ENCODE results near the gene PFN2.

DNA sequence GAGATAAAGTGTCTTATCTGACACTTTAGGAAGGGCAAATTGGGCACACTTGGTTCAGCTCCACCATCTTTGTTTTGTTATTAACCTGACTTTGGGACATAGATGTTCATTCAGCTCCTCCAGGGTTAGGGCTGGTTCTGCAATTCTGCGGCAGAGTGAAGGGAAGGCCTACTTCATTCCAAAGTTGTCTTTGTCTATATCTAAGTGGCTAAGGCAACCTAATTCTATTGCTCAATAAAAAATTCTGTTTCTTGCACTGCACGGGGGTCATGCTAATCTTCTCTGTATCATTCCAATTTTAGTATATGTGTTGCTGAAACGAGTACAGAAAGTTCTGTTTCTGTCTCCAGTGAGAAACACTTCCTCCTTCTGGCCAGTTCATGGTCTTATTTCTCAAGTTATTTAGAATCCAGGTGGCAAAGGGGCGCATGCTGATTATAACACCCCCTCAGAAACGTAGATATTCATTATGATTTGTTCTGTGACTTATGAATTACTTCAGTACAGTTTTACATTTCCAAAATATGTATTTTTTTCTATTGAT, 53.5 kb downstream of the PFN2 start:
- TF ChIP-seq POLR2A (IDR thresholded peaks at IDR 0.05) = no peak
- TF ChIP-seq, protein P1, sequence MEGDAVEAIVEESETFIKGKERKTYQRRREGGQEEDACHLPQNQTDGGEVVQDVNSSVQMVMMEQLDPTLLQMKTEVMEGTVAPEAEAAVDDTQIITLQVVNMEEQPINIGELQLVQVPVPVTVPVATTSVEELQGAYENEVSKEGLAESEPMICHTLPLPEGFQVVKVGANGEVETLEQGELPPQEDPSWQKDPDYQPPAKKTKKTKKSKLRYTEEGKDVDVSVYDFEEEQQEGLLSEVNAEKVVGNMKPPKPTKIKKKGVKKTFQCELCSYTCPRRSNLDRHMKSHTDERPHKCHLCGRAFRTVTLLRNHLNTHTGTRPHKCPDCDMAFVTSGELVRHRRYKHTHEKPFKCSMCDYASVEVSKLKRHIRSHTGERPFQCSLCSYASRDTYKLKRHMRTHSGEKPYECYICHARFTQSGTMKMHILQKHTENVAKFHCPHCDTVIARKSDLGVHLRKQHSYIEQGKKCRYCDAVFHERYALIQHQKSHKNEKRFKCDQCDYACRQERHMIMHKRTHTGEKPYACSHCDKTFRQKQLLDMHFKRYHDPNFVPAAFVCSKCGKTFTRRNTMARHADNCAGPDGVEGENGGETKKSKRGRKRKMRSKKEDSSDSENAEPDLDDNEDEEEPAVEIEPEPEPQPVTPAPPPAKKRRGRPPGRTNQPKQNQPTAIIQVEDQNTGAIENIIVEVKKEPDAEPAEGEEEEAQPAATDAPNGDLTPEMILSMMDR (IDR thresholded peaks at IDR 0.05) = no peak
- TF ChIP-seq POLR2AphosphoS5 (IDR thresholded peaks at IDR 0.05; ENCODE audit: insufficient read depth in 1 of 2, low read depth in 1 of 2) = no peak
